Upper lobe of right lung (tissue), 1 donor: Measurements from ENCODE around the gene PRDM16. TPM values are rescaled to one million over a fixed set of nuclear protein-coding genes. Genes with fewer than 3 reads are reported as not detected.

Source experiments
- ATAC-seq: fragments of 200-7000 bp; cut with Tn5 transposase; one replicate; pipeline ENCODE4 v1.9.1; 2020; ENCODE audit warnings: mild to moderate bottlenecking, moderate library complexity
- DNase-seq: peaks from one replicate; pipeline ENCODE4 v3.0.0-alpha.2; 2020
- H3K27ac ChIP-seq: fragments of 200-600 bp; one replicate; pipeline ENCODE4 v1.8.0; 2022
- H3K27me3 ChIP-seq: fragments of 200-600 bp; one replicate; pipeline ENCODE4 v1.8.0; 2022; ENCODE audit warnings: mild to moderate bottlenecking
- H3K36me3 ChIP-seq: fragments of 200-600 bp; one replicate; pipeline ENCODE4 v1.8.0; 2022
- H3K4me1 ChIP-seq: fragments of 200-600 bp; one replicate; pipeline ENCODE4 v1.8.0; 2022
- H3K4me3 ChIP-seq: fragments of 200-600 bp; one replicate; pipeline ENCODE4 v1.8.0; 2022; ENCODE audit warnings: mild to moderate bottlenecking
- H3K9me3 ChIP-seq: fragments of 200-600 bp; one replicate; pipeline ENCODE4 v1.8.0; 2022
- CTCF ChIP-seq: fragments of 200-600 bp; IDR thresholded peaks from one replicate; pipeline ENCODE4 v1.8.0; 2022; ENCODE audit warnings: antibody characterized with exemption
- intact Hi-C: fragments of 100-400 bp; cut with DNase I; formaldehyde crosslinking; loops from one replicate; pipeline ENCODE4 v1.11.0; 2022
- total RNA-seq: library from RNA; stranded (reverse); fragmentation: NEBNext Ultra II Directional; extraction: Animal tissue kit (Norgen Biotek cat#: 25700); gene quantifications from one replicate; pipeline ENCODE4 v1.2.1, GENCODE V29; 2021
- donor health status: DM: no; HTN: yes; CAD: no; lungs with severe emphysema.

PRDM16 gene
- total RNA-seq, 1 donor from 2014 or later: 21.0 TPM

- Histone ChIP-seq H3K9me3 (no peaks in the 10 kb centered on the region), H3K36me3 (no peaks in the 10 kb centered on the region), H3K4me1 (no peaks in the 10 kb centered on the region), H3K27ac (no peak overlapping the region), H3K27me3 (no peaks in the 10 kb centered on the region), H3K4me3 (no peak overlapping the region)
- ATAC-seq (no peak), DNase-seq (no peak)
- TF ChIP-seq CTCF: no peak
- intact Hi-C loops: no loop called here
These were observed 236.2 kb downstream of the PRDM16 start for GRCh38 chr1:3305156-3305555.

GRCh38 chr1:3306583-3307291 is 237.7 kb downstream of the PRDM16 start:
- no peak overlapping the region for H3K27ac ChIP-seq
- no peak overlapping the region for H3K4me3 ChIP-seq
- DNase-seq: no peak
- no peaks in the 10 kb centered on the region for H3K27me3 ChIP-seq
- H3K9me3 ChIP-seq: no peaks in the 10 kb centered on the region
- H3K36me3 ChIP-seq: no peaks in the 10 kb centered on the region
- no peak for ATAC-seq
- intact Hi-C loops: no loop called here
- TF ChIP-seq CTCF: no peak
- no peaks in the 10 kb centered on the region for H3K4me1 ChIP-seq

GRCh38 chr1:3307359-3307758 is 238.4 kb downstream of the PRDM16 start:
- Histone ChIP-seq H3K4me3 (no peak overlapping the region), H3K27me3 (no peaks in the 10 kb centered on the region), H3K36me3 (no peaks in the 10 kb centered on the region), H3K27ac (no peak overlapping the region), H3K4me1 (no peaks in the 10 kb centered on the region), H3K9me3 (no peaks in the 10 kb centered on the region)
- DNase-seq: no peak
- no peak for TF ChIP-seq CTCF
- intact Hi-C loops: no loop called here
- no peak for ATAC-seq

- no peak for DNase-seq
- Histone ChIP-seq H3K4me3 (no peak overlapping the region), H3K36me3 (no peaks in the 10 kb centered on the region), H3K27ac (no peak overlapping the region), H3K4me1 (peaks cover 3% of the 10 kb centered on the region), H3K27me3 (no peaks in the 10 kb centered on the region), H3K9me3 (no peaks in the 10 kb centered on the region)
- ATAC-seq: no peak
- TF ChIP-seq CTCF: no peak
- intact Hi-C loops: no loop called here
These were observed 239.1 kb downstream of the PRDM16 start for GRCh38 chr1:3308053-3308452.

- no peak for TF ChIP-seq CTCF
- Histone ChIP-seq H3K4me3 (no peak overlapping the region), H3K9me3 (no peaks in the 10 kb centered on the region), H3K27ac (no peak overlapping the region), H3K27me3 (no peaks in the 10 kb centered on the region), H3K36me3 (no peaks in the 10 kb centered on the region), H3K4me1 (peaks cover 28% of the 10 kb centered on the region)
- intact Hi-C loops: no loop called here
- DNase-seq: no peak
- ATAC-seq: no peak
These were observed 241.9 kb downstream of the PRDM16 start for GRCh38 chr1:3310718-3311400.
